Activated naive CD8-positive, alpha-beta T cell treated with anti-CD3 and anti-CD28 coated beads, Interleukin-2, amount 50 U/mL, for 16 hours (primary cell): ENCODE results near the gene ASIC2.

ENCODE experiments used
- DNase-seq: peaks from one replicate; pipeline ENCODE4 v3.0.0-alpha.2; 2020; ENCODE audit warnings: low read depth, low spot score

The ASIC2 gene

DNA sequence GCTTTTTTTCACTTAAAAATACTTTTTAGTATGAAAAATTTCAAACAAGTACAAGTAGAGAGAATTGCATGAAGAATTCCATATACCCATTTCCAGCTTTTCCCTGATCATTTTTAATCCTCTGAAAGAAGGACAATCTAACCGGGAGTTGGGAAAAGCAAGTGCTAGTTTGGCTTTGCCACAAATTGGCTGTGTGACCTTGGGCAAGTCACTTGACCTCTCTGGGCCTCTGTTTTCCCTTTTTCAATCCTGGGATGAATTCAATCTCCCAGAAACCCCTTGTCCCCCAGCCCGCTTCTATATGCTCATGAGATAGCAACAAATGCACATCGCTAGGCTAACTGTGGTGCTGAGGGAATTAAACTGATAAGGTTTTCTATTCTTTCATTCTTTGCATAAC is 49.4 kb downstream of the ASIC2 start:
- DNase-seq = no peak

DNA sequence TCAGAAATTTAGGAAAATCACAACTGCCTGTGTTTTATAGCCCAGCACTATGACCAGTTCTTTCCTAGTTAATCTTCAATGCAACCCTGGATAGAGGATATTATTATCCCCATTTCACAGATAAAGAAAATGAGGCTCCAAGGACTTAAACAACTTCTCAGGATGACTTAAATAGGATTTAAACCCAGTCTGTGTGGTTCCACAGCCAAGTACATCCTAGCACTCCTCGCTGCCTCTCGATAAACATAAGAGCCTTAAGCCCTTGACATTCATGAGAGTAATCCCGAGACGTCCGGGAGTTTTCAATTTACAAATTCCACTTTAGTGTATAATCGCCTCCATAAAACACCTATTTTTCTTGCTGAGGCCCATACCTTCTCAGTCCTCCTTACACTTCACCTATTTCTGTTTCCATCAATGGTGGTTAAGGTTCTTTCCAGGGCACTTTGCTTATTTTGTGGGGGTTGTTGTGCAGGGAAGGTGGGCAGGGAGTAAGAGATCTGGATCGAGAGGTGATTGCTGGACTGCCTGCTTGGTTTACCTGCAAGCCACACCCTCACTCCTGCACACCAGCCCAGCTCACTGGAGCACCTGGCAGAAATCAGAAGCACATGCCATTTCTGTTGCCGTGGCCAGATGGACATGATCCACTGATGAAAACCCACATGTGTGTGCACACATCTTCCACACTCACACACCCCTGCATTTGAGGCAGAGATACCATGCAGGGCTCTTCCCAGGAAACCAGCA is 50.5 kb downstream of the ASIC2 start:
- no peak for DNase-seq

DNA sequence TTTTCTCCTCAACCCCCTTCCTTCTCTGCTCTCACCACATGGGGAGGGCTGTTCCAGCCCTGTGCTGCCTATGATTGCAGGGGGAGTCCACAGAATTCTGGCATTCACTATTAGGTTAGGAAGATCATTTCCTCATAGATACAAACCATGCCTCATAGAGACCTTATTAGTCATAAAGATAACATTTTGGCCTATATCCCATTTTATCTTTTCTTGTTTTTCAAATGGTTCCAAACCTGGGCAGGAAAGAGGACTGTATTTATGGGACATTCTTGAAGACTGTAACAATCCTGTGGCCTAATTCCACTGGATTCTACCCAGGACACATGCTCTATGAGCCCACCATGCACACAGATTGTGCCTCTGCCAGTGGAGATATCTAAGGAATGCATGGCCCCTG is 51.7 kb downstream of the ASIC2 start:
- DNase-seq = no peak

GRCh38 chr17:33240362-33240761 is 52.7 kb downstream of the ASIC2 start:
- no peak for DNase-seq

GRCh38 chr17:33239702-33240101 is 53.4 kb downstream of the ASIC2 start:
- no peak for DNase-seq

GRCh38 chr17:33234930-33235685 is 58.0 kb downstream of the ASIC2 start:
- no peak for DNase-seq

GRCh38 chr17:33234233-33234632 is 58.9 kb downstream of the ASIC2 start:
- no peak for DNase-seq

GRCh38 chr17:33233811-33234177 is 59.3 kb downstream of the ASIC2 start:
- DNase-seq = no peak

DNA sequence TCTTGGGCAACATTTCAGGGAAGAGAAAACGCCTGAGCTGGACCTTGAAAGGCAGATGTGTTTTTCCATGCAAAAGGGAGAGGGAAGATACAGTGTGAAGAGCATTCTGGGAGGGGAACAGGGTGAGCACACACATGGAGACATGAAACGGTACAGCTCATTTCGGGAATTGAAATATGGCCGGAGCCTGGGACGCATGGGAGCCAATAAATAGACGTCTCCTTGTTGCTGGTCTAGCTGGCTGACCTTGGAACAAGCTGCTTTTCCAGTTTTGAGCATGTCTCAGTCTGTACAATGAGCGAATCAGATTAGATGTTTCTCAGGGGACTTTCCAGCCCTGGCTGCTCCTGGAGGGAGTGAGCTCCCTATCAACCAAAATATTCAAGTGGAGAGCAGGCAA is 63.6 kb downstream of the ASIC2 start:
- DNase-seq = no peak

DNA sequence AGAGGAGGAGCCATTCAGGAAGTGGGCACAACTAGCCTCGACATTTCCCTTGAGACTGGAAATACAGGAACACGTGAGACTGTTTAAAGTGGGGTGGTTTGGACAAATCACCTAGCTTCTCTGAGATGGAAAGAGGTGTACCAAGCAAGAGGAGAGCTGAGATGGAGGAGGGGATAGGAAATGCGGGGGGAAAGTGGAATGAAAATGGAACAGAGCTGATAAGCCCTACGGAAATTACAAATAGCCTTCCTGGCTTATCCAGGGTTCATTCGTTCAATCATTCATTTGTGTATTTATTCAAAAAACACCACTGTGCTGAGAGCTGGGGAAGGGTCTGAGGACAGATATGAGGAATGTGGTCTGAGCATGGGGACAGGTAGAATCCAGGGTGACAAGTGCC is 64.1 kb downstream of the ASIC2 start:
- DNase-seq = no peak

DNA sequence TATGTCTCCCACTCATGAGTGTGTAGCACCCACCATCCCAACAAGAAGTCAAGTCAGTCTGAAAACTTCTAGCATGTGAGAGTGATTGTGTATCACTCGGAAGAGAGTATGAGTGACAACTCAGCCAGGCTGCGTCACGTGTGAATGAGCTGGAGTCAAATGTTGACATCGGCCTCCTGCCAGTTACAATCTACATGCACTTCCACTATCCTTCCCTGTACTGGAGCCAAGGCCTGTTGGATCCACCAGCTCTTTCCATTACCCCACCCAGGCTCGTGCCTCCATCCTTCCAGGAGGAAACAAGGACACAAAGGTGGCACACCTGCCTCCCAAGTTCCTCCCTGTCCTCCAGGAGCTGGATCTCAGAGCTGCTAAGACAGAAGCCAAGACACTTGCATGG is 64.5 kb downstream of the ASIC2 start:
- no peak for DNase-seq

DNA sequence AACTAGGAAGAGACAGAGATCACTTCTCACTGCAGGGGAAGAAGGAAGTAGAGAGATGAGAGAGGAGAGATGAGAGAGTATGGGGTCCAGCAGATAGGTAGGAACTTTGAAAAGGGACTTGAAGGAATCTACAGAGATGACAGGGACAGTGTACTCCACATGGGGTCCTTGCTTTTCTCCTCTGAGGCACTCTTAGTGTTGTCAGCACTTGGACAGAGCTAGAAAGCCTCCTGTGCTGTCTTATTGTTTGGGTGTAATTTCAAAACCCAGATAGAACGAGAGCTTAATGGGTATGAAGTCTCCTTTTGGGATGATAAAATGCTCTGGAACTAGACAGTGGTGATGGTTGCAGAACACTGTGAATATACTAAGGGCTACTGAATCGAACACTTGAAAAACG is 65.2 kb downstream of the ASIC2 start:
- DNase-seq = no peak

- DNase-seq = no peak
Measured at GRCh38 chr17:33225994-33226393, 67.1 kb downstream of the ASIC2 start.

GRCh38 chr17:33225509-33225908 is 67.6 kb downstream of the ASIC2 start:
- no peak for DNase-seq

DNA sequence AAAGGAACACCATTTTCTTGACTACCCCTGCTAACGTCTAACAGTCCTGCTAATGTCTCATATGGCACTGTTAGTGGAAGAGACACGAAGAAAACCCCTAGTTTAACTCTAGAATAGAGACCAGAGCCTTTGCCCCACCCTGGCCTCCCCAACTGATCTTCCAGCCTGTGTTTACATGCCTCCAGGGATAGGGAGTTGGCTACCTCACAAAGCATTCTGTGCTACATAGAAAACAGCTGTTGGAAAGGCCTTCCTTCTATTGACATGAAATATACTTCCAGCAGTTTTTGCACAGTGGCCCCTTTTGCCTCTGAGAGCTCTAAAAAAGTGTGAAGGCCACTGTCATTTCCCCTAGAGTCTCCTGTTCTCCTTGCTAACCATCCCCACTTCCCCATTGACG is 73.1 kb downstream of the ASIC2 start:
- no peak for DNase-seq

- no peak for DNase-seq
Measured at GRCh38 chr17:33218698-33219601, 74.1 kb downstream of the ASIC2 start.

- DNase-seq = no peak
Measured at GRCh38 chr17:33217891-33218290, 75.2 kb downstream of the ASIC2 start.

DNA sequence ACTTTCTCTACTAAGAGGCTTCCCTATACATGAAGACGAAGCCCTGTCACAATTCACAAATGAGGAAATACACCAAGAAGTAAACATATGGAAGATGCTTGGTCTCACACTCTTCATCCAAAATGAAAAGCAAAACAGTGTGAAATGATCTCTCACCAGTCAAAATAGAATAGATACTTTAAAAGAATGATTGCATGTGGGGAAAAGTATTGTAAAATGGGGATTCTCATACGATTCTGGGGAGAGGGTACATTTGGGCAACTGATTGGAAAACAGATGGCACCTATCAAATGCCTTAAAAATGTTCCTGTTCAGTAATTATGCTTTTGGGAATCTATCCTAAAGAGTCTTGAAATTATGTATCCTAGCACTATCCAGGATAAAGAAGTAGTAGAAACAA is 78.1 kb downstream of the ASIC2 start:
- no peak for DNase-seq

- no peak for DNase-seq
Measured at GRCh38 chr17:33210285-33210684, 82.8 kb downstream of the ASIC2 start.

GRCh38 chr17:33209671-33210070 is 83.4 kb downstream of the ASIC2 start:
- no peak for DNase-seq

DNA sequence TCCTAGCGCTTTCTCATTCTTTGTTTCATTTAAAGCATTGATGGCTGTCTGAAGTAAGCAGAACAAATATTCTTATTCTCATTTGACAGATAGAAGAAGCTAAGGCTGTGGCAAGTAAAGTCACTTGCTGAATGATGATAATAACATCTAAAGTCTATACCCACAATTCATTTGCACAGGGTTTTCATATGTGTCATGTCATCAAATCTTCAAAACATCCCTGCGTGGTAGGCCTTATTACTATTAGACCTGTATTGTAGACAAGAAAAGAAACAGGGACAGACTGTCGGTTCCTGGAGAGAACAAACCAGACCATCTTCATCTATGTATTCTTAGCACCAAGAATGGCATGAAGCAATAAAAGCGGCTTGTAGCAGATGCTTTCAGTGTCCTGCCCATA is 85.9 kb downstream of the ASIC2 start:
- no peak for DNase-seq

GRCh38 chr17:33205552-33205951 is 87.5 kb downstream of the ASIC2 start:
- no peak for DNase-seq
